Adrenal gland (tissue), 5 donors: ENCODE data around the gene ETV1.

ENCODE experiments used
- CTCF ChIP-seq, 6 experiments: fragments of 450-650 bp in 4 of 6; fragments of 200-600 bp in 2 of 6; sonication (generic) in 1 of 6; IDR thresholded peaks; 1 replicate in 5 of 6; 2 replicates in 1 of 6; pipeline versions ENCODE4 v1.5.1 to v1.8.0; 2016 to 2021; ENCODE audit warnings: antibody characterized with exemption in 6 of 6, mild to moderate bottlenecking in 2 of 6, moderate library complexity in 1 of 6
- POLR2A ChIP-seq, 2 donors: fragments of 450-650 bp; IDR thresholded peaks; one replicate each; pipeline ENCODE4 v1.6.1; 2017; ENCODE audit warnings: antibody characterized with exemption in 2 of 2, mild to moderate bottlenecking in 2 of 2, moderate library complexity in 1 of 2
- donor health status: DM: no; HTN: no; CAD: no.

GRCh38 chr7:13852281-13852968, 137.0 kb downstream of the ETV1 start:
- TF ChIP-seq CTCF (IDR thresholded peaks at IDR 0.05), result no peak
- TF ChIP-seq POLR2A (IDR thresholded peaks at IDR 0.05), result no peak
